ENCODE data around the gene SPTBN1. TPM values are rescaled to one million over a fixed set of nuclear protein-coding genes. Genes with fewer than 3 reads are reported as not detected.

SPTBN1 gene
- total RNA-seq, 4 donors from 2014 or later, result 132 to 239 (median 195) TPM

DNA sequence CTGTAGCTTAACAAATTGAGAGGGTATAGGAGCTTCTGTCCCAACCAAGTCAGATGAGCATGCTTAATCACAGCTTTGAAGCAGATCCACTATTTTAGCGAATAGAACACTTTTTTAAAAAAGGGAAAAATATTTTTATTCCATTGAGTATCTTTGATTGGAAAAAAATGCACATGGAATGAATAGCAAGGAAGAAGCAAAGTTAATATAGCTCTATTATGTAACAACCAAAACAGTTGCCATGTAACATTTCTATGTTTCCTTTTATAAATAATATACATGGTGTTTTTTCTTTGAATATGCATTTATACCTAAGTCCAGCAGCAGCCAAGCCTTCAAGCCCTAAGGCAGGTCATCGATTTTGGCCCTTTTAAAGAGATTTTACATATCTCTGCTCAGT lies 21.4 kb upstream of the SPTBN1 start:
- H3K4me3 ChIP-seq (ENCODE audit: low read depth, poor library complexity, severe bottlenecking), result no peak overlapping the region
- DNase-seq (ENCODE audit: low spot score in 2 of 2), result no peak
- WGBS, 2 donors, result 73 to 80% methylated on average over 2 of the region's 2 CpGs
- TF ChIP-seq, protein P1, sequence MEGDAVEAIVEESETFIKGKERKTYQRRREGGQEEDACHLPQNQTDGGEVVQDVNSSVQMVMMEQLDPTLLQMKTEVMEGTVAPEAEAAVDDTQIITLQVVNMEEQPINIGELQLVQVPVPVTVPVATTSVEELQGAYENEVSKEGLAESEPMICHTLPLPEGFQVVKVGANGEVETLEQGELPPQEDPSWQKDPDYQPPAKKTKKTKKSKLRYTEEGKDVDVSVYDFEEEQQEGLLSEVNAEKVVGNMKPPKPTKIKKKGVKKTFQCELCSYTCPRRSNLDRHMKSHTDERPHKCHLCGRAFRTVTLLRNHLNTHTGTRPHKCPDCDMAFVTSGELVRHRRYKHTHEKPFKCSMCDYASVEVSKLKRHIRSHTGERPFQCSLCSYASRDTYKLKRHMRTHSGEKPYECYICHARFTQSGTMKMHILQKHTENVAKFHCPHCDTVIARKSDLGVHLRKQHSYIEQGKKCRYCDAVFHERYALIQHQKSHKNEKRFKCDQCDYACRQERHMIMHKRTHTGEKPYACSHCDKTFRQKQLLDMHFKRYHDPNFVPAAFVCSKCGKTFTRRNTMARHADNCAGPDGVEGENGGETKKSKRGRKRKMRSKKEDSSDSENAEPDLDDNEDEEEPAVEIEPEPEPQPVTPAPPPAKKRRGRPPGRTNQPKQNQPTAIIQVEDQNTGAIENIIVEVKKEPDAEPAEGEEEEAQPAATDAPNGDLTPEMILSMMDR (IDR thresholded peaks at IDR 0.05), result no peak
- TF ChIP-seq POLR2A (IDR thresholded peaks at IDR 0.05), result no peak
- intact Hi-C loops (cut with DNase I; ENCODE audit: low total_unique reads), result no loop called here

DNA sequence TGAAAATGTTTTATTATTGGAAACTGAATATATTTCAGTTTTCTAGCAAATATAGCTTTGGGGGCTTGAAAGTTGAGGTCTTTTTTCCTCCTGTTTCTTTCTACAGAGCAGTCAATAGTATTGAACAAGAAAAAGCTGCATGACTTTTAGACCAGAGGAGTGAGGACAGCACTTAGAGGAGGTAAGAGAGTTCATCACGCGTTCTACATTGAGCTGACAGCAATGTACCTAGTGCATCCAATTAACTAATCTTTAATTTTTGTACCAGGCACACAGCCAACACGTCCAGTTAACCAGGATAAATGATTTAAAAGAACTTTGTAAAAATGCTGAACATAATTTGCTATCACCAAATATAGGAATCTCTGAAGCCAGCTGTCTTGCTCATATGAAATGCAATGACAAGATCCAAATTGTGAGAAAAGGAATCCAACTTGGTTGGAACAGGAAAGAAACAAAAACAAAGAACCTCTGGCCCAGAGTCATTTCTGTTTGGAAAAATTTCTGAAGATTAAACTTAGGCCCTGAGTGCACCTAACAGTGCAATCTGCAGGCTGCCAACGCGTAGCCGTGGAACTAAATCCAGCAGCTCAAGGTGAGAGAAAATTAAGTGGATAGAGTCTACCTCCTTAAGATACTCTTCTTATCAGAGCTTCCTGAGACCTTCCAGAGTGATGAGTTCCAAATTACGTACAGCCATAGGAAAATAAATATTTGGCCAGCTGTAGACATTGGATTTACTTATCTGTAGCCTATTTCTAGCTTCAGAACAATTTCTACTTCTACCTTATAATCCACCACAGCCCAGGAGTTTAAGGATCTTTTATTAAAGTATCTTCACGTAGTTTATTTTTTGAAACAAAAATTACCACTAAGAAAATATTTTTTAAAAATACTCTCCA lies 20.6 kb upstream of the SPTBN1 start:
- no peak overlapping the region for H3K4me3 ChIP-seq (ENCODE audit: low read depth, poor library complexity, severe bottlenecking)
- no peak for DNase-seq (ENCODE audit: low spot score in 2 of 2)
- 68 to 72% methylated on average over 8 of the region's 8 CpGs for WGBS, 2 donors
- intact Hi-C loops (cut with DNase I; ENCODE audit: low total_unique reads), result no loop called here
- no peak for TF ChIP-seq POLR2A (IDR thresholded peaks at IDR 0.05)
- TF ChIP-seq, protein P1 (IDR thresholded peaks at IDR 0.05), result no peak

DNA sequence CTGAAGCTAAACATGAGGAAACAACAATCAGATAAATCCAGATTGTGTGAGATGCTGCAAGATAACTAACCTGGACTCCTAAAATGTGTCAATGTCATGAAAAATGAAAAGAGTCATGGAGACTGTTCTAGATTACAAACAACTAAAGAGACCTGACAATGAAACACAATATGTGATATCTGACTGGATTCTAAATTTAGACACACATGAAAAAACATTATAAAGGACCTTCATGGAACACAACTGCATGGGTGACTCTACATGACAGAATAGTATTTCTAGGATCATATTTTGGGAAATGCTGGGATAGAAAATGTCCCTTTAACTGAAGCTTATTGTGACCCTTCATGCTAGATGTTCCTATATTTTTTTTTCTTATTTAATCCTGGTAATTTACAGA lies 18.5 kb upstream of the SPTBN1 start:
- H3K4me3 ChIP-seq (ENCODE audit: low read depth, poor library complexity, severe bottlenecking), result no peak overlapping the region
- DNase-seq (ENCODE audit: low spot score in 2 of 2), result no peak
- TF ChIP-seq POLR2A (IDR thresholded peaks at IDR 0.05), result no peak
- TF ChIP-seq, protein P1 (IDR thresholded peaks at IDR 0.05), result no peak
- intact Hi-C loops (cut with DNase I; ENCODE audit: low total_unique reads), result no loop called here

DNA sequence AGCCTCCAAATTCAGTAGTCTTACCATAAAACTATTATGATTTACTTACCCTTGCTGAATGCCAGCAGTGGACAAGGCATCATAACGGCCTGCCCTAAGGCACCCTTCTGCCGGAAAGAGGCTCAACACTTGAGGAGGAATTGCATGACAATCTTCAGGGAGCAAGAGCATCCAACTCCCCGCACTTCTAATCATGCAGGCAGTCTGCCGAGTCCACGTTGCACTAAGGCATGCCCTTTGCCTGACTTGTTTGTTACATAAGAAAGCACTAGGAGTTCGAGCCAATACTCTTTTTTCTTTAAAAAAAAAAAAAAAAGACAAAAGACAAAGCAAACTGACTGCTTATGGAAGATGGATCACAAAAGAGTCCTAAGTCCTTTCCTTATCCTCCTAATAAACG lies 17.9 kb upstream of the SPTBN1 start:
- DNase-seq (ENCODE audit: low spot score in 2 of 2), result no peak
- no peak for TF ChIP-seq POLR2A (IDR thresholded peaks at IDR 0.05)
- TF ChIP-seq, protein P1 (IDR thresholded peaks at IDR 0.05), result no peak
- 27 to 30% methylated on average over 7 of the region's 7 CpGs for WGBS, 2 donors
- intact Hi-C loops (cut with DNase I; ENCODE audit: low total_unique reads), result no loop called here
- no peak overlapping the region for H3K4me3 ChIP-seq (ENCODE audit: low read depth, poor library complexity, severe bottlenecking)

DNA sequence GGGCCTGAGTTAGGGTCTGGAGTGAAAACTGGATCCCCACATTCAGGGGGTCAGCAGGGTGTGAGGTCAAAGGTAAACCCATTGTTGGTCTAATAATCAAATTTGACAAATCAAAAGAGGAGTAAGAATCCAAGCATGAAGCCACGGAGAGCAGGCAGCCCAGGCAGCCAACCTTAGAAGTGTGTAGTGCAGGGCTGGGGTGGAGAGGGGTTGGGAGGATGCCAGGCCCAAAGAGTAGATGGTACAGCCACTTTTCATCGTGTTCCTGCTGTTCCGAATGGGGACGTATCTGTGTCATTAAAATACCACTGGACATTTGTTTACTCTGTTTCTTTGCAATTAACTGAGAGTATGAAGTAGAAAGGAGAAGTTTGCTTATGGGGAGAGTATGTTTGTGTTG lies 16.5 kb upstream of the SPTBN1 start:
- intact Hi-C loops (cut with DNase I; ENCODE audit: low total_unique reads), result no loop called here
- no peak for TF ChIP-seq POLR2A (IDR thresholded peaks at IDR 0.05)
- TF ChIP-seq, protein P1 (IDR thresholded peaks at IDR 0.05), result no peak
- WGBS, 2 donors, result 79 to 82% methylated on average over 4 of the region's 4 CpGs
- no peak for DNase-seq (ENCODE audit: low spot score in 2 of 2)
- H3K4me3 ChIP-seq (ENCODE audit: low read depth, poor library complexity, severe bottlenecking), result no peak overlapping the region
